Glutamatergic neuron (in vitro differentiated cells): ENCODE results near the gene SLC22A31. TPM values are rescaled to one million over a fixed set of nuclear protein-coding genes. Genes with fewer than 3 reads are reported as not detected.
"Not testable (repeated sequence)": the region's sequence is repeated elsewhere in the genome, so short reads cannot be mapped to it uniquely, and the experiment has no call there.

ENCODE experiments used
- DNase-seq: peaks from one replicate; pipeline ENCODE4 v3.0.0; 2022
- H3K27ac Mint-ChIP-seq: one replicate; pipeline ENCODE4 v1.8.0; 2020; ENCODE audit warnings: mild to moderate bottlenecking, mixed read lengths, inconsistent platforms; ENCODE audit not compliant: unreplicated experiment
- H3K27me3 Mint-ChIP-seq: one replicate; pipeline ENCODE4 v1.8.0; 2020; ENCODE audit warnings: mild to moderate bottlenecking, moderate library complexity, mixed read lengths, inconsistent platforms; ENCODE audit not compliant: unreplicated experiment
- H3K36me3 Mint-ChIP-seq: one replicate; pipeline ENCODE4 v1.8.0; 2020; ENCODE audit warnings: mild to moderate bottlenecking, mixed read lengths, inconsistent platforms; ENCODE audit not compliant: unreplicated experiment
- H3K4me1 Mint-ChIP-seq: one replicate; pipeline ENCODE4 v1.8.0; 2020; ENCODE audit warnings: mild to moderate bottlenecking, low read depth, mixed read lengths, inconsistent platforms; ENCODE audit not compliant: unreplicated experiment
- H3K4me3 Mint-ChIP-seq: one replicate; pipeline ENCODE4 v1.8.0; 2020; ENCODE audit warnings: mild to moderate bottlenecking, mixed read lengths, inconsistent platforms; ENCODE audit not compliant: unreplicated experiment
- H3K9me3 Mint-ChIP-seq: one replicate; pipeline ENCODE4 v1.8.0; 2020; ENCODE audit warnings: mild to moderate bottlenecking, moderate library complexity, mixed read lengths, inconsistent platforms; ENCODE audit not compliant: unreplicated experiment
- CTCF ChIP-seq: fragments of 200-600 bp; sonication (generic); IDR thresholded peaks from one replicate; pipeline ENCODE4 v1.5.0; 2021; ENCODE audit not compliant: partially characterized antibody, unreplicated experiment
- total RNA-seq: library from RNA; stranded (reverse); fragmentation: NEBNext Ultra II Directional; extraction: Animal tissue kit (Norgen Biotek cat#: 25700); gene quantifications from one replicate; pipeline ENCODE4 v1.2.1, GENCODE V29; 2021; ENCODE audit not compliant: unreplicated experiment

Gene SLC22A31
- total RNA-seq, 1 donor from 2014 or later: 3.9 TPM

DNA sequence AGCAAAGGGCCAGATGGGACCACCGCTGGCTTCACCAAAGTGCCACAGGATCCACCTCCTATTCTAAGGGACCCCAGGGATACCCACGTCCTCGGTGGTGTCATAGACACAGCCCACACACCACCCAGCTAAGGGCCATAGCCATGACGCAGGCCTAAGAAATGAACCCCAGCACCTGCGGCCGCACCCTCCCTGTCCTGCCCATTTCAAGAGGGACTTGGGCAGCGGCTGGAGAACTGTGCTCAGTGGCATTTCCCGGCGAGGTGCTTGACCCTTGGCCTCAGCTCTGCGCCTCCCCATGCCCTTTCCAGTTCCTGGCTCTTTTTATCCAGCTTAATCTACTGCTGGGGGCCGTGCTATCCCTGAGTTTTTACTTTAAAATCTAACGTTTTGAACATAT is 44.4 kb upstream of the SLC22A31 start:
- DNase-seq: no peak
- Mint-ChIP-seq H3K4me3 (no peak overlapping the region), H3K27me3 (peaks cover 10% of the 10 kb centered on the region), H3K4me1 (no peaks in the 10 kb centered on the region), H3K9me3 (peaks cover 9% of the 10 kb centered on the region), H3K27ac (no peak overlapping the region), H3K36me3 (peaks cover 1% of the 10 kb centered on the region)
- TF ChIP-seq CTCF: no peak

DNA sequence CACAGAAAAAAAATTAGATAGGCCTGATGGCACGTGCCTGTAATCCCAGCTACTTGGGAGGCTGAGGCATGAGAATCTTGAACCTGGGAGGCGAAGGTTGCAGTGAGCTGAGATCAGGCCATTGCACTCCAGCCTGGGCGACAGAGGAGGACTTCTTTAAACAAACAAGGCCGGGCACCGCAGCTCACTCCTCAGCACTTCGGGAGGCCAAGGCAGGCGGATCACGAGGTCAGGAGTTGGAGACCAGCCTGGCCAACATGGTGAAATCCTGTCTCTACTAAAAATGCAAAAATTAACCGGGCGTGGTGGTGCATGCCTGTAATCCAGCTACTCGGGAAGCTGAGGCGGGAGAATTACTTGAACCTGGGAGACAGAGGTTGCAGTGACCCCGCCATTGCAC is 43.9 kb upstream of the SLC22A31 start:
- not testable (repeated sequence) for H3K4me3 Mint-ChIP-seq, H3K4me1 Mint-ChIP-seq, DNase-seq, H3K27ac Mint-ChIP-seq, H3K9me3 Mint-ChIP-seq, H3K36me3 Mint-ChIP-seq
- H3K27me3 Mint-ChIP-seq: peaks cover 12% of the 10 kb centered on the region

GRCh38 chr16:89243664-89244063 is 43.3 kb upstream of the SLC22A31 start:
- no peak for TF ChIP-seq CTCF
- peaks cover 9% of the 10 kb centered on the region for H3K9me3 Mint-ChIP-seq
- H3K4me3 Mint-ChIP-seq: no peak overlapping the region
- H3K36me3 Mint-ChIP-seq: no peaks in the 10 kb centered on the region
- DNase-seq: no peak
- no peak overlapping the region for H3K27ac Mint-ChIP-seq
- no peaks in the 10 kb centered on the region for H3K4me1 Mint-ChIP-seq
- H3K27me3 Mint-ChIP-seq: peaks cover 12% of the 10 kb centered on the region

- H3K4me3 Mint-ChIP-seq: no peak overlapping the region
- H3K27me3 Mint-ChIP-seq: peaks cover 12% of the 10 kb centered on the region
- H3K4me1 Mint-ChIP-seq: no peaks in the 10 kb centered on the region
- TF ChIP-seq CTCF: no peak
- peaks cover 9% of the 10 kb centered on the region for H3K9me3 Mint-ChIP-seq
- no peaks in the 10 kb centered on the region for H3K36me3 Mint-ChIP-seq
- no peak overlapping the region for H3K27ac Mint-ChIP-seq
- DNase-seq: no peak
These were observed 42.5 kb upstream of the SLC22A31 start for GRCh38 chr16:89242795-89243200.

GRCh38 chr16:89241187-89242007 is 41.1 kb upstream of the SLC22A31 start:
- Mint-ChIP-seq H3K27ac (peak overlapping the region; percentile 95), H3K4me1 (no peaks in the 10 kb centered on the region), H3K4me3 (peak overlapping the region; percentile 97), H3K36me3 (no peaks in the 10 kb centered on the region), H3K27me3 (peaks cover 10% of the 10 kb centered on the region), H3K9me3 (peaks cover 9% of the 10 kb centered on the region)
- no peak for TF ChIP-seq CTCF
- peak; percentile 77 for DNase-seq
